ENCODE data around the gene MBD4. TPM values are rescaled to one million over a fixed set of nuclear protein-coding genes. Genes with fewer than 3 reads are reported as not detected.

Gene MBD4
- total and polyA plus RNA-seq, 10 of the 15 experiments (the other 5 are each of a cell fraction or from before 2014, with no cell fraction given) = 17.7 to 59.0 (median 49.0) TPM

- TF ChIP-seq, protein P1, sequence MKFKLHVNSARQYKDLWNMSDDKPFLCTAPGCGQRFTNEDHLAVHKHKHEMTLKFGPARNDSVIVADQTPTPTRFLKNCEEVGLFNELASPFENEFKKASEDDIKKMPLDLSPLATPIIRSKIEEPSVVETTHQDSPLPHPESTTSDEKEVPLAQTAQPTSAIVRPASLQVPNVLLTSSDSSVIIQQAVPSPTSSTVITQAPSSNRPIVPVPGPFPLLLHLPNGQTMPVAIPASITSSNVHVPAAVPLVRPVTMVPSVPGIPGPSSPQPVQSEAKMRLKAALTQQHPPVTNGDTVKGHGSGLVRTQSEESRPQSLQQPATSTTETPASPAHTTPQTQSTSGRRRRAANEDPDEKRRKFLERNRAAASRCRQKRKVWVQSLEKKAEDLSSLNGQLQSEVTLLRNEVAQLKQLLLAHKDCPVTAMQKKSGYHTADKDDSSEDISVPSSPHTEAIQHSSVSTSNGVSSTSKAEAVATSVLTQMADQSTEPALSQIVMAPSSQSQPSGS (IDR thresholded peaks at IDR 0.05; ENCODE audit: low read length) = peak; percentile 52; the same call in 1 of the 2 replicates
- TF ChIP-seq RELB (IDR thresholded peaks at IDR 0.05; ENCODE audit: low read depth) (no peak), WRNIP1 (IDR thresholded peaks at IDR 0.05; ENCODE audit: borderline replicate concordance, low read depth, low read length) (no peak), TCF3 (IDR thresholded peaks at IDR 0.05; ENCODE audit: borderline replicate concordance, insufficient read depth, low read depth, low read length) (no peak), NR2F1 (conservative IDR thresholded peaks at IDR 0.05) (no peak), MTA2 (IDR thresholded peaks at IDR 0.05; ENCODE audit: low read depth) (0 out of 2 replicates have a peak, but pooled peaks have one; percentile 32)
- TF ChIP-seq, protein P2, sequence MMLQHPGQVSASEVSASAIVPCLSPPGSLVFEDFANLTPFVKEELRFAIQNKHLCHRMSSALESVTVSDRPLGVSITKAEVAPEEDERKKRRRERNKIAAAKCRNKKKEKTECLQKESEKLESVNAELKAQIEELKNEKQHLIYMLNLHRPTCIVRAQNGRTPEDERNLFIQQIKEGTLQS (IDR thresholded peaks at IDR 0.05; ENCODE audit: borderline replicate concordance, extremely low read depth, low read depth, low read length) = no peak
These were observed 21.3 kb upstream of the MBD4 start (continued) for GRCh38 chr3:129461022-129461421.

DNA sequence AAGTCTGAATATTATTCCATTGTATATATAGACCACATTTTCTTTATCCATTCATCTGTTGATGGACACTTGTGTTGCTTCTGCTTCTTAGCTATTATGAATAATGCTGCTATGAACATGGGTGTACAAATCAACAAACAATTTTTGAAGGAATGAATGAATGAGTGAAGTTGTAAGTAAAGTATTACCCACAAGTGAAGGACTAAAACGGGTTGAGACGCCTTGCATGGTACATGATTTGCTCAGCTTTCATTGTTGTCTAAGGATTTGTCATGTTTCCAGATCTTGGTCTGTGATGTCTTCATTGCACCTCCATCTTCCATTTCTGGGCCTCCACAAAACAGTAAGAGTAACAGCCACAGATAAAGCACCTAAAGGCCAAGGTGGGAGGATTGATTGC lies 20.8 kb upstream of the MBD4 start:
- SMC1A ChIA-PET (ENCODE audit: uncharacterized antibody, unreplicated experiment) = interaction anchor here (1.1 kb wide), 1 partner anchor 30 kb away, joined by 3 read pairs; no protein-coding TSS in a partner anchor
- no peaks in the 10 kb centered on the region for H3K9me3 ChIP-seq (replicated peaks; ENCODE audit: control insufficient read depth, insufficient read depth, low read length)
- no peaks in the 10 kb centered on the region for H3K27me3 ChIP-seq (replicated peaks in 1 of 2; ENCODE audit: control insufficient read depth in 2 of 2, insufficient read depth in 2 of 2, low read length in 1 of 2)
- H2AFZ ChIP-seq (ENCODE audit: control insufficient read depth, low read depth, low read length) = no peak overlapping the region
- H3K9ac ChIP-seq (ENCODE audit: control insufficient read depth, insufficient read depth, low read length) = no peak overlapping the region
- POLR2A ChIA-PET = no interaction called here
- no peaks in the 10 kb centered on the region; a peak in 1 of 4 replicates for H3K36me3 ChIP-seq (ENCODE audit: control insufficient read depth in 2 of 2, insufficient read depth in 2 of 2, low read length in 1 of 2)
- intact Hi-C loops (cut with micrococcal nuclease; ENCODE audit: unreplicated experiment) (no loop called here), in situ Hi-C loops (cut with MboI) (no loop called here)
- H3K4me3 ChIP-seq = no peak overlapping the region
- DNase-seq (ENCODE audit: low read depth, low spot score) = no peak
- peaks cover 12% of the 10 kb centered on the region for H3K4me1 ChIP-seq (ENCODE audit: control insufficient read depth, insufficient read depth, low read length)
- ATAC-seq = no peak
- no peaks in the 10 kb centered on the region for H4K20me1 ChIP-seq (ENCODE audit: control insufficient read depth, insufficient read depth)
- no peaks in the 10 kb centered on the region for H3K79me2 ChIP-seq (ENCODE audit: control insufficient read depth, insufficient read depth, low read length)
- no peak overlapping the region for H3K4me2 ChIP-seq (ENCODE audit: control insufficient read depth, insufficient read depth)
- 12% methylated on average over 2 of the region's 2 CpGs for WGBS (ENCODE audit: insufficient coverage, insufficient replicate concordance, low lambda C conversion rate, missing lambda C conversion rate)
- H3K27ac ChIP-seq (ENCODE audit: control insufficient read depth, insufficient read depth) = no peak overlapping the region
- no peak for FAIRE-seq
- TF ChIP-seq ZNF24 (IDR thresholded peaks at IDR 0.05) = peak; percentile 60; the same call in 1 of the 2 replicates
- no peak for TF ChIP-seq NFYB (IDR thresholded peaks at IDR 0.05; ENCODE audit: insufficient read depth, low read depth, low read length)
- BruUV-seq (replicated peaks) = no TSS peak
- CTCF ChIA-PET = no interaction called here
- RAD21 ChIA-PET (ENCODE audit: unreplicated experiment) = interaction anchor here (0.7 to 0.8 kb wide), 2 partner anchors 25 to 31 kb away, joined by 3 read pairs; no protein-coding TSS in a partner anchor

All from GM12878 (cell line).